ENCODE results near the gene COL4A2.

- no peak for TF ChIP-seq CTCF (IDR thresholded peaks at IDR 0.05 in 2 of 3, conservative IDR thresholded peaks at IDR 0.05 in 1 of 3; ENCODE audit: borderline replicate concordance in 1 of 3, insufficient read depth in 1 of 3, low read depth in 2 of 3, low read length in 2 of 3)
- no peak for TF ChIP-seq EZH2phosphoT487 (IDR thresholded peaks at IDR 0.05; ENCODE audit: borderline replicate concordance)
- no peak for TF ChIP-seq POLR2AphosphoS5 (IDR thresholded peaks at IDR 0.05; ENCODE audit: low read depth, low read length)
Measured at GRCh38 chr13:110285991-110286832, 20.9 kb upstream of the COL4A2 start.
